GM18873 (cell line): ENCODE data around the gene SOBP.

Source experiments
- ATAC-seq: cut with Tn5 transposase; IDR thresholded peaks from one replicate; pipeline ENCODE4 v1.9.1; 2021; ENCODE audit warnings: mild to moderate bottlenecking, moderate library complexity, moderate number of reproducible peaks; ENCODE audit not compliant: unreplicated experiment, low FRiP score

Gene SOBP

DNA sequence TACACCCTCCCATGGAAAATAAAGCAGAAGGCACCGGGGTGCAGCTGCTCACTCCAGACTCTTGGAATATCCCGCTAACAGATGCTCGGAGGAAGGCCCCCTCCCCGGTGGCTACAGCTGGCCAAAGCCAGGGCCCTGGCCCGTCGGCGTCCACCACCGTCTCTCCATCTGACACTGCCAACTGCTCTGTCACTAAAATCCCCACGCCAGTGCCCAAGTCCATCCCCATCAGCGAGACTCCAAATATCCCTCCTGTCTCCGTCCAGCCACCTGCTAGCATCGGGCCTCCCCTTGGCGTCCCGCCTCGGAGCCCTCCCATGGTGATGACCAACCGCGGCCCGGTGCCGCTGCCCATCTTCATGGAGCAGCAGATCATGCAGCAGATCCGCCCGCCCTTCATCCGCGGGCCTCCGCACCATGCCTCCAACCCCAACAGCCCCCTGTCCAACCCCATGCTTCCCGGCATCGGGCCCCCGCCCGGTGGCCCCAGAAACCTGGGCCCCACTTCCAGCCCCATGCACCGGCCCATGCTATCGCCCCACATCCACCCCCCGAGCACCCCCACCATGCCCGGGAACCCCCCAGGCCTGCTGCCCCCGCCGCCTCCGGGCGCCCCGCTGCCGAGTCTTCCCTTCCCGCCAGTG is 143.9 kb downstream of the SOBP start:
- ATAC-seq = no peak

DNA sequence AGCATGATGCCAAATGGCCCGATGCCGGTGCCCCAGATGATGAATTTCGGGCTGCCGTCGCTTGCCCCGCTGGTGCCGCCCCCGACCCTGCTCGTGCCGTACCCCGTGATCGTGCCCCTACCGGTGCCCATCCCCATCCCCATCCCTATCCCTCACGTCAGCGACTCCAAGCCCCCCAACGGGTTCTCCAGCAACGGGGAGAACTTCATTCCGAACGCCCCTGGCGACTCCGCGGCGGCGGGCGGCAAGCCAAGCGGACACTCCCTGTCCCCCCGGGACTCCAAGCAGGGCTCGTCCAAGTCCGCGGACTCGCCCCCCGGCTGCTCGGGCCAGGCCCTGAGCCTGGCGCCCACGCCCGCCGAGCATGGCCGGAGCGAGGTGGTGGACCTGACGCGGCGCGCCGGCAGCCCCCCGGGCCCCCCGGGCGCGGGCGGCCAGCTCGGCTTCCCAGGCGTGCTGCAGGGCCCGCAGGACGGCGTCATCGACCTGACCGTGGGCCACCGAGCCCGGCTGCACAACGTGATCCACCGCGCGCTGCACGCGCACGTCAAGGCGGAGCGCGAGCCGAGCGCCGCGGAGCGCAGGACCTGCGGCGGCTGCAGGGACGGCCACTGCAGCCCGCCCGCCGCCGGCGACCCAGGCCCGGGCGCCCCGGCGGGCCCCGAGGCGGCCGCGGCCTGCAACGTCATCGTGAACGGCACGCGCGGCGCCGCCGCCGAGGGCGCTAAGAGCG is 144.6 kb downstream of the SOBP start:
- no peak for ATAC-seq

DNA sequence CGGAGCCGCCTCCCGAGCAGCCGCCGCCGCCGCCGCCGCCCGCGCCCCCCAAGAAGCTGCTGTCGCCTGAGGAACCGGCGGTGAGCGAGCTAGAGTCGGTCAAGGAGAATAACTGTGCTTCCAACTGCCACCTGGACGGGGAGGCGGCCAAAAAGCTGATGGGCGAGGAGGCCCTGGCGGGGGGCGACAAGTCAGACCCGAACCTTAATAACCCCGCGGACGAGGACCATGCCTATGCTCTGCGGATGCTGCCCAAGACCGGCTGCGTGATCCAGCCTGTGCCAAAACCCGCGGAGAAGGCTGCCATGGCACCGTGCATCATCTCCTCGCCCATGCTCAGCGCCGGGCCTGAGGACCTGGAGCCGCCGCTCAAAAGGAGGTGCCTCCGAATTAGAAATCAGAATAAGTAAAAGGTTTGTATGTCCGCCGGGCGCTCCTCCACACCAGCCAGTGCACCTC is 145.2 kb downstream of the SOBP start:
- ATAC-seq = no peak

DNA sequence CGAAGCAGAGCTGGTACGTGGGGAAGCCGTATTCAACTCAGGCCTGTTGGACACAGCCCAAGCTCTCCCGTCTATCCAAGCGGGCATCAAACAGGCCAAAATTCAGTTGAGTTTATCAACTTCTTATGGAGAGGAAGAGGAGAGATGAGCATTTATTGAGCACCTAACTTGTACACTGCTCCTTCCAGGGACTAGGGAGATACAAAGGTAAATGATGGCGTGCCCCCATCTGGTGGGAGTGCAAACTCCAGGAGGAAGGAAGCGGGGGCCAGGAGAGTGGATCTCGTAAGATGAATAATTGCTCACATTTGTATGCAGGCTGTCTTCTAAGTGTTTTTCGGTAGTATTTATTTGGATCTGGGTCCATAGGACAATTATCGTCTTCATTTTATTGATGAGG is 146.6 kb downstream of the SOBP start:
- no peak for ATAC-seq

DNA sequence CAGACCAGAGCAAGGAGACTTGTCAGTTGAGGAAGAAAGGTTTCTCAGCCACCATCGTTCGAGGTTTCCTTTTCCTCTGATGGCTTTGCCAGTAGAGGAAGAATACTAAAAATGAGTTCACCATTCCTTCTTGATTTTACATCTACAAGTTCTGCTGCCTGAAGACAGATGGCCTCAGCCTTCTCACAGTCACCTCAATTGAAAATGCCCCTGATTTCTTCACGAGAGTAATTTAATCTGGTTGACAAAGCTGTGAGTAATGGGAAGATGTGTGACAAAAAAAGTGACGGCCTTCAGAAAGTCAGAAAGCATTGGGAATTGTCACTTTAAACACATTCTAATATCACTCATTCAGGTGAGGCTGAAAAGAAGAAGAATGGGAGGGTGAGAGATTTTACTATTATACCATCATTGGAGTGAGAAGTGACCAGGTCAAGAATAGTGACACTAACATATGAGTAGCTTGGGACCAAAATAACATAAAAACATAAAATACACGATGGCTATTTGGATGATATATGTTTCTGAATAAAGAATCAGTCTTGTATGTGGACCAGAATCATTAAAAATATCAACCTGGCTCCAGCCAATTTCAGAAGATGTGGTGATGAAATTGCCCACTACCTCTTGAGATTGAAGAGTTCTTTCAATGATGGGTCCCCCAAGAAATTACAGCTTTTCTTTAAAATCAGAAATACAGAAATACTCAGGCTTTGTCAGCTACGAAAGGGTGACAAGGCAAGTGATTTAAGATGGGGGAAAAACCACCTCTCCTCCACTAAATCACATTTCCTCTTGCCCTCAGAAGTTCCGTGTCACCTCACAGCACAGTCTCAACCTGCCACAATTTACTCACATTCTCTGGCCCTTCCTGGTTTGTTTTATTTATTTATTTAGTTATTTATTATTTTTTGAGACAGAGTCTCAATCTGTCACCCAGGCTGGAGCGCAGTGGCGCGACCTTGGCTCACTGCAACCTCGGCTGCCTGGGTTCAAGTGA is 147.7 kb downstream of the SOBP start:
- ATAC-seq = no peak

GRCh38 chr6:107638493-107638892 is 148.6 kb downstream of the SOBP start:
- no peak for ATAC-seq

DNA sequence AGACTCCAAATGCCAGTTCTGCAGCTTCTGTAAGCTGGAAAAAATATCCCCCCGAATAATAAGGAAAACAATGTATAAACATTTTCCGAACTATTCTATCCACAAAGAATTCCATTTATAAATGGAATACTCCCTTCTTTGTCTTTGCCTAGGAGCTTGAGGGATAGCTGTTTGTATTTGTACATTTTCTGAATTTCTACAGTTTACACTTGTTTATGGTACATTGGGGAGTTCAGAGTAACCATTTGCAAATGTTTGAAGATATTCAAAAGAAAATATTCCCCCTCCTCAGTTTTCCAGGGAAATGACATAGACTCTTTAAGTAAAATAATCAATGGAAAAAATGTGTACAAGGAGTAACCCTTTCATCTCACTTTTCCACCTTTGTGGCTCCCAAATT is 149.6 kb downstream of the SOBP start:
- ATAC-seq = no peak

DNA sequence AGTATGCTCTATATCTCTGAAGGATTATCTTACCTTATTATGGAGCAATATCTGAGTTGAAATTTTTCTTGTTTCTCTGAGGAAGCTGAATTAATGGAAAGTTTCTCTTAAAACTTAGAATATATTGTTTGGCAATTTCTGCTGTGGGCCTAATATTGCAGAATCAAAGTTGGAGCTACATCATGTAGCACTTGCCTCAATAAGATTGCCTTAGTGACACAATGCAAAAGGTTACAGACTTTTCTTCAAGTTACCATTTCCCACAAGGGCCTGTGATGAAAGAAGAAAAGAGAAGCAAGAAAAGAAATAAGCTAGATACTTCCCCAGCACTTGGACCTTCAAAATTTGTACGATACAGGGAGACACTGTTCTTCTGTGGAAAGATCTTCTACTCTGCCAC is 151.2 kb downstream of the SOBP start:
- no peak for ATAC-seq

DNA sequence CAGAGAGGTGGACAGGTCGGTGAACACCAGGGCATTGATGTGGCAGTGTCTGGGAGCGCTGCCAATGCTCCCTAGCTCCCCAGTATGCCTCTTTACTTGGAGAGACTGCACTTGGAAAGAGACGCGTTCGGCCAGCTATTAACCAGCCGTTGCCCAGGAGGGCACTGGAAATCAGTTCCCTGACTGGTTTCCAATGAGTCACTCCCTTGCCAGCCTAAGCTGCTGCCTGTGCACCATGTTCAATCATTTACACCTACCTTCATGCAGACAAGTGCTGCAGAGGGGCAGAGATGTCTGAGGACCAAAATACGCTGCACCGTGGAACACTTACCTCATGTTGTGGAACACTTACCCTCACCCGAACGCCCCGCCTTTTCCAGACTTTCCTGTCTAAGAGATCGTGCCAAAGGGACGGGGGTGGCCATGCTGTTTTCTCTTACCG is 151.6 kb downstream of the SOBP start:
- no peak for ATAC-seq

DNA sequence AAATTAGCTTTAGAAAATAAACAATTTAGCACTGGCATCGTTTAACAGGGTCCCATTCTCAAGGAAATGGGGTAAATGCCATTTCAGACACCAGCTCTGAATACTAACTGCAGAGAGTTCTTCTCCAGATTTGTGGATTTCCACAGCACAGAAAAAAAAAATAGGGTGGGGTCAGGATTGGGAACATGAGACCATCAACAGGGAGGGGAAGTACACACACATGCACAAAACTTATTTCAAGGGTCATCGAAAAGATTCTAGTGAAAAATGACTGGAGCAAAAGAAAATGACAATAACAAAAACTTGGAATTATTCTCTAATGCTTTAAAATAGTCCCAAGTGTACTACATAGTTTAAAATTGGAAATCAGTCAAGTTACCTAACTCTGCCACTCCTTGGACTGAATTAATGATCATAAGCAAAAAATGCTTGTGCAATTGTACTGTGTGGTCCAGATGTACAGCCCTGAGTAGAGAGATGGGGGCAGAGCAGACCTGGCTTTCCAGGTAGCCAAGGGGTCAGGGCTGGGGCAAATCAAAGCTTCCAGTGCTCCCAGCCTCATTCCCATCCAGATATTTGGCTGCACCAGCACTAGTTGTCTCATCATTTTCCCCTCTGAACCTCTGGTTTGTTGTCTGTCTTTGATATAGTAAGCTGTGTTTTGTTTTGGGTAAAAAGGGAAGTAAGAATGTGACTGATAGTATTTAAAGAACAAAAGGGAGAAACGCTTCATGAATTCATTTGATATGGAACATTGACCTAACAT is 152.4 kb downstream of the SOBP start:
- ATAC-seq = no peak

- no peak for ATAC-seq
Observed at GRCh38 chr6:107642861-107643328, 153.0 kb downstream of the SOBP start.

DNA sequence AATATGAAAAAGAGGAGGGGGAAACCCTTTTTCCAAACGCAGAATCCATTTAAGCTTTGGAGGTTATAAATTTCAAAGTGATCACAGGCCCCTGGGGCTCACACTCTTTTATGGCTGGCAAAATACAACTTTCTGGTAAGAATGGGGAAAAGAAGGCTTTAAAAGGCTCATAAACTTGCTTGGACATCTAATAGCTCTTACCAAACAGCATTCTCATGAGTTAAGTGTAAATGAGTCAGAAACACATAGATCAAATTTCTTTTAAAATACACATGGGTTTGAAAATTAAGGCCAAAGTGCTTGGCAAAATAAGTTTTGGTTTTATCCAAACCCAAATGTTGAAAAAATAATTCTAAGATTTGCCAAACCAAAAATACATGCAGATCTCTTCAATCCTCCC is 154.6 kb downstream of the SOBP start:
- no peak for ATAC-seq

- ATAC-seq = no peak
Observed at GRCh38 chr6:107645740-107646139, 155.8 kb downstream of the SOBP start.

GRCh38 chr6:107646176-107646575 is 156.3 kb downstream of the SOBP start:
- no peak for ATAC-seq

DNA sequence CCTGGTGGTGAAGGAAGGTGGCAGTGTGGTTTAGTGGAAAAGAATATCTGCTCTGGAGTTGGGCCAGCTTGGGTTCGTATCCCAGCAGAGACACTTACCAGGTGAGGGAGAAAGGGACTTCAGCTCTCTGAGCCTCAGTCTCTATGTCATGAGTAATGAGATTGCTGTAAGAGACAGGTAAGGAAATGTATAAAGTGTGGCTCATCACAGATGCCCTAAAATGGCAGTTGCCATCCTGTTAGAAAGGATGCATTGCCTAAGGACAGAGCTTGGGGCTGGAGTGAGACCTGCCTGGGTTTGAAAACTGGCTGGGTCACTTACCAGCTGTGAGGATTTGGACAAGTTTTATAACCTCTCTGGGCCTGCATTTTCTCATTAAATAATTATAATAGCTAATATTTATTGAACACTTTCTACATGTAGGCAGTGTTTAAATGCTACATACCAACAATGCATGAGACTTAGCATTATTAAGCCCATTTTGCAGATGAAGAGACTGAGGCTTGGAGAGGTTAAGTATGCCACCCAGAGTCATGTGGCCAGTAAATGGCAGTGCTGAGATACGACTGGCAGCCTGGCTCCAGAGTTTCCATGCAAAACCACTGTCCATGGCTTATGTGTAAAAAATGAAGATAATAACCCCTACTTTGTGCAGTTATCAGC is 157.0 kb downstream of the SOBP start:
- no peak for ATAC-seq

- ATAC-seq = no peak
Observed at GRCh38 chr6:107647439-107647948, 157.6 kb downstream of the SOBP start.

- ATAC-seq = no peak
Observed at GRCh38 chr6:107648983-107649382, 159.1 kb downstream of the SOBP start.

DNA sequence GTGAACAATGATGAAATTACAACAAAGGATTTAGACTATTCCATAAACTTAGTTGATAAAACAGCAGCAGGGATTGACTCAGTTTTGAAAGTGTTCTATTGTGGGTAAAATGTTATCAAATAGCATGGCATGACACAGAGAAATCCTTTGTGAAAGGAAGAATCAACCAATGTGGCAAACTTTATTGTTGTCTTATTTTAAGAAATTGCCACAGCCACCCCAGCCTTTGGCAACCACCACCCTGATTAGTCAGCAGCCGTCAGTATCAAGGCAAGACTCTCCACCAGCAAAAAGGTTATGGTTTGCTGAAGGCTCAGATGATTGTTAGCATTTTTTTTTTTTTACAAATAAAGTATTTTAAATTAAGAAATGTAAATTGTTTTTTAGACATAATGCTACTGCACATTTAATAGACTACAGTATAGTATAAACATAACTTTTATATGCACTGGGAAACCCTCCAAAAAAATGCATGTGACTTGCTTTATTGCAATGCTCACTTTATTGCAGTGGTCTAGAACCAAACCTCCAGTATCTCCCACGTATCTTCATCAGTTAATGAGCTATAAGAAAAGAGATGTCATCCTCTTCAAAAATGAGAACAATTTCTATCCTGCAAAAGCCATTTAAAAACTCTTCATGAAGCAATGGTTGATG is 162.7 kb downstream of the SOBP start:
- ATAC-seq = no peak

GRCh38 chr6:107653183-107653580 is 163.3 kb downstream of the SOBP start:
- ATAC-seq = no peak
